PC-9 (cell line): Measurements from ENCODE around the gene PRDM10. TPM values are rescaled to one million over a fixed set of nuclear protein-coding genes. Genes with fewer than 3 reads are reported as not detected.

Source experiments
- BruUV-seq: library from RNA; stranded (reverse); fragments of 400-500 nt; replicated peaks from 2 replicates; lab custom pipeline; 2021; lab: Mats Ljungman, UMichigan
- CTCF ChIA-PET: fragments of 300-600 bp; sonication (Branson Sonifier 250); formaldehyde crosslinking; loops from one replicate; lab custom pipeline; 2022; ENCODE audit warnings: antibody characterized with exemption; lab: Charles Lee
- POLR2A ChIA-PET: fragments of 300-600 bp; sonication (Branson Sonifier 250); formaldehyde crosslinking; loops from one replicate; lab custom pipeline; 2022; ENCODE audit warnings: antibody characterized with exemption; ENCODE audit not compliant: unreplicated experiment; lab: Charles Lee
- DNase-seq, 2 experiments: peaks; one replicate each; pipeline versions ENCODE4 v3.0.0 to v3.0.0-alpha.2; 2015 to 2022; ENCODE audit warnings: mixed read lengths in 1 of 2
- H2AFZ ChIP-seq: fragments of 200-600 bp; sonication (generic); 2 replicates; pipeline ENCODE4 v1.8.1; 2017; ENCODE audit warnings: antibody characterized with exemption
- H3F3A ChIP-seq: fragments of 200-600 bp; sonication (generic); 2 replicates; pipeline ENCODE4 v1.8.1; 2017; ENCODE audit warnings: antibody characterized with exemption, mild to moderate bottlenecking, low read depth; ENCODE audit not compliant: insufficient read depth
- H3K27ac ChIP-seq: fragments of 200-600 bp; sonication (generic); 2 replicates; pipeline ENCODE4 v1.6.1; 2016; ENCODE audit warnings: mixed run types
- H3K27me3 ChIP-seq: fragments of 200-600 bp; sonication (generic); 2 replicates; pipeline ENCODE4 v1.6.1; 2016; ENCODE audit warnings: low read depth, mixed run types; ENCODE audit not compliant: insufficient read depth
- H3K36me3 ChIP-seq: fragments of 200-600 bp; sonication (generic); 2 replicates; pipeline ENCODE4 v1.6.1; 2016; ENCODE audit warnings: low read depth, mixed run types
- H3K4me1 ChIP-seq: fragments of 200-600 bp; sonication (generic); replicated peaks from 2 replicates; pipeline ENCODE4 v1.6.1; 2016; ENCODE audit warnings: mixed run types; ENCODE audit not compliant: insufficient read depth
- H3K4me2 ChIP-seq: fragments of 200-600 bp; sonication (generic); 2 replicates; pipeline ENCODE4 v1.6.1; 2017; ENCODE audit warnings: mixed run types
- H3K4me3 ChIP-seq: fragments of 200-600 bp; sonication (generic); 2 replicates; pipeline ENCODE4 v1.6.1; 2016; ENCODE audit warnings: mixed run types
- H3K79me2 ChIP-seq: fragments of 200-600 bp; sonication (generic); 2 replicates; pipeline ENCODE4 v1.6.1; 2017; ENCODE audit warnings: low read depth, mixed run types
- H3K9me2 ChIP-seq: fragments of 200-600 bp; sonication (generic); 2 replicates; pipeline ENCODE4 v1.8.1; 2017; ENCODE audit warnings: mild to moderate bottlenecking; ENCODE audit not compliant: insufficient read depth
- H3K9me3 ChIP-seq: fragments of 200-600 bp; sonication (generic); 2 replicates; pipeline ENCODE4 v1.8.1; 2016; ENCODE audit warnings: low read depth; ENCODE audit not compliant: insufficient read depth
- H4K20me1 ChIP-seq: fragments of 200-600 bp; sonication (generic); 2 replicates; pipeline ENCODE4 v1.8.1; 2017; ENCODE audit not compliant: insufficient read depth
- EZH2 ChIP-seq: fragments of 200-600 bp; sonication (generic); IDR thresholded peaks from 2 replicates; pipeline ENCODE4 v1.8.0; 2017; ENCODE audit warnings: antibody characterized with exemption, low read depth
- intact Hi-C: fragments of 100-400 bp; cut with micrococcal nuclease; formaldehyde crosslinking; loops from one replicate; pipeline ENCODE4 v1.10.0; 2022; ENCODE audit not compliant: unreplicated experiment
- total RNA-seq: library from RNA; stranded (reverse); gene quantifications from 2 replicates; pipeline ENCODE4 v1.2.3, GENCODE V29; 2021
- TF ChIP-seq, protein P1 (sequence below): fragments of 200-600 bp; sonication (generic); conservative IDR thresholded peaks from 2 replicates; pipeline ENCODE4 v1.6.1; 2017; ENCODE audit warnings: mixed run types, antibody characterized with exemption, mild to moderate bottlenecking, moderate library complexity

The PRDM10 gene
- total RNA-seq, 1 experiment from 2014 or later: 14.6 TPM

DNA sequence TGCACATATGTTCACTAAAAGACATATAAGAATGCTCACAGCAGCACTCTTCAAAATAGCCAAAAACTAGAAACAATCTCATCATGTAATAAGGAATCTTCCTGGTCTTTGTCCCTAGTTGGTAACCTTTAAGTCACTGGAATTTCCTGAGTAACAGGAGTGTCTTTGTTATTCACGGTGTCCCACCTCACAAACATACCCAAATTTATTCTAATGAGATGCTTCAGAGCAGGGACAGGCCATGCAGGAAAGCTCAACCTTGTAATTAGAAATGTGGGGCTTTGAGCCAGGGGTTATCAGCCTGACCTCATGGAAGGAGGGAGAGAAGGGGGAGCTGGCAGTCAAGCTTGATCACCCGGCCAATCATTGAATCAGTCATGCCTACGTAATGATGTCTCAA is 66.9 kb downstream of the PRDM10 start:
- intact Hi-C loops: no loop called here
- CTCF ChIA-PET: no interaction called here
- no peaks in the 10 kb centered on the region for H3K27me3 ChIP-seq

DNA sequence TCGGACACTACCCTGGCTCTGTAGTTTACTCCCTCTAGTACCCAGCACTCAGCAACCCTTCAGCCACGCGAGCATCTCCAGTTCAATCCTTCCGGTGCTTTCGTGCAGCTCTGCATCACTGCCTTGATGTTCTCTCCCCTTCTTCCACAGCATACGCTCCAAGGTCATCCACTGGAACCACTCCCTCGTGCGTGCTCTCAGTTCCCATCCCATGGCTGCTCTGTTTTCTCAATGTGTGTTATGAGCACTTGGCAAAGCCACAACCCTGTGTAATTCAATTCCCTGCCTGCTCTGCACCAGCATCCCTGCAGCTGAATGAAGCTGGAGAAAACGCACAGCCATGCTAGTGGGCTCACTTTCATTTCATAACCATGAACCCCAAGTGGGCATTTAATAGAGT is 68.7 kb downstream of the PRDM10 start:
- ChIA-PET POLR2A (no interaction called here), CTCF (interaction anchor here (0.7 kb wide), 1 partner anchor 386 kb away, joined by 3 read pairs; no protein-coding TSS in a partner anchor)
- no peak overlapping the region for H2AFZ ChIP-seq
- no peaks in the 10 kb centered on the region for H3K79me2 ChIP-seq
- no peaks in the 10 kb centered on the region for H4K20me1 ChIP-seq
- TF ChIP-seq, protein P1, sequence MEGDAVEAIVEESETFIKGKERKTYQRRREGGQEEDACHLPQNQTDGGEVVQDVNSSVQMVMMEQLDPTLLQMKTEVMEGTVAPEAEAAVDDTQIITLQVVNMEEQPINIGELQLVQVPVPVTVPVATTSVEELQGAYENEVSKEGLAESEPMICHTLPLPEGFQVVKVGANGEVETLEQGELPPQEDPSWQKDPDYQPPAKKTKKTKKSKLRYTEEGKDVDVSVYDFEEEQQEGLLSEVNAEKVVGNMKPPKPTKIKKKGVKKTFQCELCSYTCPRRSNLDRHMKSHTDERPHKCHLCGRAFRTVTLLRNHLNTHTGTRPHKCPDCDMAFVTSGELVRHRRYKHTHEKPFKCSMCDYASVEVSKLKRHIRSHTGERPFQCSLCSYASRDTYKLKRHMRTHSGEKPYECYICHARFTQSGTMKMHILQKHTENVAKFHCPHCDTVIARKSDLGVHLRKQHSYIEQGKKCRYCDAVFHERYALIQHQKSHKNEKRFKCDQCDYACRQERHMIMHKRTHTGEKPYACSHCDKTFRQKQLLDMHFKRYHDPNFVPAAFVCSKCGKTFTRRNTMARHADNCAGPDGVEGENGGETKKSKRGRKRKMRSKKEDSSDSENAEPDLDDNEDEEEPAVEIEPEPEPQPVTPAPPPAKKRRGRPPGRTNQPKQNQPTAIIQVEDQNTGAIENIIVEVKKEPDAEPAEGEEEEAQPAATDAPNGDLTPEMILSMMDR: no peak
- TF ChIP-seq EZH2: no peak
- H3K4me3 ChIP-seq: no peak overlapping the region
- H3F3A ChIP-seq: peaks cover 21% of the 10 kb centered on the region
- BruUV-seq: no TSS peak
- H3K9me3 ChIP-seq: no peaks in the 10 kb centered on the region
- no peaks in the 10 kb centered on the region for H3K36me3 ChIP-seq
- DNase-seq: no peak
- no peak overlapping the region for H3K4me2 ChIP-seq
- H3K4me1 ChIP-seq: peaks cover 21% of the 10 kb centered on the region
- intact Hi-C loops: no loop called here
- no peaks in the 10 kb centered on the region for H3K27me3 ChIP-seq
- H3K9me2 ChIP-seq: no peaks in the 10 kb centered on the region
- no peak overlapping the region for H3K27ac ChIP-seq

More for the DNA sequence above, 66.9 kb downstream of the PRDM10 start:
- H3K4me2 ChIP-seq: no peak overlapping the region
- peaks cover 6% of the 10 kb centered on the region for H3K4me1 ChIP-seq
- TF ChIP-seq, protein P1: no peak
- no peak for TF ChIP-seq EZH2
- H3K36me3 ChIP-seq: no peaks in the 10 kb centered on the region
- DNase-seq: no peak
- no peaks in the 10 kb centered on the region for H3K79me2 ChIP-seq
- BruUV-seq: no TSS peak
- H2AFZ ChIP-seq: no peak overlapping the region
- H3K9me3 ChIP-seq: no peaks in the 10 kb centered on the region
- peaks cover 13% of the 10 kb centered on the region for H3F3A ChIP-seq
- POLR2A ChIA-PET: no interaction called here
- no peaks in the 10 kb centered on the region for H3K9me2 ChIP-seq
- H3K27ac ChIP-seq: no peak overlapping the region
- H3K4me3 ChIP-seq: no peak overlapping the region
- H4K20me1 ChIP-seq: no peaks in the 10 kb centered on the region

DNA sequence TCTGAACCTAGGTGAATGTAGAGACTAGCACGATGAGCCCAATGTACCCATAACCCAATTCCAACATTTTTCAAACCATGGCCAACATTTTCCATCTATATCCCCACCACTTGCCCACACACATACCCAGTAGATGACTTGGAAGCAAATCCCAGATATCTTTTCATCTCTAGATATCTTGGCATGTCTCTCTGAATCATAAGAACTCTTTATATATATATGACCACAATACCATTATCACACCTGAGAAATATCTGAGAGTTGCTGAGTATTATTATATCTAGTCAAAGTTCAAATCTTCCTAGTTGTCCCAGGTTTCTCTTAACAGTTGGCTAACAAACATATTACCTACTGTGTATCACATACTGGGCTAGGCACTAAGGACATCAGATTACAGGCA is 69.4 kb downstream of the PRDM10 start:
- H3K9me2 ChIP-seq: no peaks in the 10 kb centered on the region
- no TSS peak for BruUV-seq
- no peaks in the 10 kb centered on the region for H3K9me3 ChIP-seq
- H3K27ac ChIP-seq: no peak overlapping the region
- TF ChIP-seq, protein P1: no peak
- no peak for TF ChIP-seq EZH2
- no peak overlapping the region for H2AFZ ChIP-seq
- no peak for DNase-seq
- no peak overlapping the region for H3K4me3 ChIP-seq
- POLR2A ChIA-PET: no interaction called here
- peaks cover 21% of the 10 kb centered on the region for H3K4me1 ChIP-seq
- no peaks in the 10 kb centered on the region for H4K20me1 ChIP-seq
- H3K36me3 ChIP-seq: no peaks in the 10 kb centered on the region
- H3F3A ChIP-seq: peaks cover 21% of the 10 kb centered on the region
- intact Hi-C loops: no loop called here
- CTCF ChIA-PET: no interaction called here
- no peak overlapping the region for H3K4me2 ChIP-seq
- no peaks in the 10 kb centered on the region for H3K79me2 ChIP-seq
- no peaks in the 10 kb centered on the region for H3K27me3 ChIP-seq
